ENCODE measurements around the gene CASTOR2. TPM values are rescaled to one million over a fixed set of nuclear protein-coding genes. Genes with fewer than 3 reads are reported as not detected.
"Not testable (repeated sequence)": the region's sequence is repeated elsewhere in the genome, so short reads cannot be mapped to it uniquely, and the experiment has no call there.

Gene CASTOR2
- total RNA-seq, 1 donor from 2014 or later, result 74.2 TPM

GRCh38 chr7:74997811-74998210 lies 33.3 kb downstream of the CASTOR2 start:
- H3K27ac Mint-ChIP-seq (ENCODE audit: unreplicated experiment); H3K27me3 Mint-ChIP-seq (ENCODE audit: unreplicated experiment); DNase-seq; H3K36me3 Mint-ChIP-seq (ENCODE audit: unreplicated experiment); H3K4me3 Mint-ChIP-seq (ENCODE audit: unreplicated experiment): not testable (repeated sequence)
- Mint-ChIP-seq H3K9me3 (ENCODE audit: unreplicated experiment) (peaks cover 11% of the 10 kb centered on the region), H3K4me1 (ENCODE audit: low read depth, unreplicated experiment) (peaks cover 20% of the 10 kb centered on the region)

DNA sequence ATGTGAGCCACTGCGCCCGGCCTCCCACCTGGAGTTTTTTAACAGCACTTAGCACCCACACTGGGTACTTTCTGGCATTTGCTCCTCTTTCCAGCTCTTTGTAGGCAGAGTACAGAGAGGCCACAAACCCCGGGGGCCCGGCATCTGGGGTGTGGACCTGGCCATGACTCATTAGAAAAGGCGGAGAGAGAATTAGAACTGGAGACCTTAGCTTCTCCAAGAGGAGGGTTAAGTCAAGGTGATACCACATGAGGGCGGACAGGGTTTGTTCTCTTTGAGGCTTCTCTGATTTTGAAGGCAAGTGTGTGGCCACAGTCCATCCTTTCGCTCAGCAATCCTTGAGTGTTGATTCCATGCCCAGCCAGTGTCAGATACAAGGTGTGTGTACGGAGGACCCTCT lies 36.9 kb downstream of the CASTOR2 start:
- H3K36me3 Mint-ChIP-seq (ENCODE audit: unreplicated experiment); H3K9me3 Mint-ChIP-seq (ENCODE audit: unreplicated experiment); DNase-seq; H3K27ac Mint-ChIP-seq (ENCODE audit: unreplicated experiment); H3K27me3 Mint-ChIP-seq (ENCODE audit: unreplicated experiment); H3K4me3 Mint-ChIP-seq (ENCODE audit: unreplicated experiment): not testable (repeated sequence)
- peaks cover 11% of the 10 kb centered on the region for H3K4me1 Mint-ChIP-seq (ENCODE audit: low read depth, unreplicated experiment)

DNA sequence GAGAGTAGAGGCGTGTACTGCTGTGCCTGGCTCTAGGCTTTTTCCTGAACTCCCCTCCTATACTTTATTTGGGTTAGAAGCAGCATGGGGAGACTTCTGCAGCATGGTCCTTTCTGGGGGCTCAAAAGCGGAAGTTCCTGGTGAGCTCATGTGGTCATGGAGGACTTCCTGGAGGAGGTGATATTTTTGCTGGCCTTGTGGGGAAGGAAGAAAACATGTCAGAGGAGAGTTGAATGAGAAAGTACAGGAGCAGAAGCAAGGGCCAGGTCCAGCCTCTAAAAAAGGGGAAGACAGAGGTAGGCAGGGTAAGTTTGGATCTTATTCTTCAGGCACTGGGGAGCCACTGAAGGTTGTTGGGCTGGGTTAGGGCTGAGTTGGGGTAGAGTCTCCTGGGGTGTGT lies 45.5 kb downstream of the CASTOR2 start:
- Mint-ChIP-seq H3K9me3 (ENCODE audit: unreplicated experiment) (peaks cover 7% of the 10 kb centered on the region), H3K4me1 (ENCODE audit: low read depth, unreplicated experiment) (no peaks in the 10 kb centered on the region), H3K4me3 (ENCODE audit: unreplicated experiment) (no peak overlapping the region), H3K27me3 (ENCODE audit: unreplicated experiment) (peaks cover 12% of the 10 kb centered on the region), H3K36me3 (ENCODE audit: unreplicated experiment) (peaks cover 4% of the 10 kb centered on the region), H3K27ac (ENCODE audit: unreplicated experiment) (no peak overlapping the region)
- TF ChIP-seq, protein P1, sequence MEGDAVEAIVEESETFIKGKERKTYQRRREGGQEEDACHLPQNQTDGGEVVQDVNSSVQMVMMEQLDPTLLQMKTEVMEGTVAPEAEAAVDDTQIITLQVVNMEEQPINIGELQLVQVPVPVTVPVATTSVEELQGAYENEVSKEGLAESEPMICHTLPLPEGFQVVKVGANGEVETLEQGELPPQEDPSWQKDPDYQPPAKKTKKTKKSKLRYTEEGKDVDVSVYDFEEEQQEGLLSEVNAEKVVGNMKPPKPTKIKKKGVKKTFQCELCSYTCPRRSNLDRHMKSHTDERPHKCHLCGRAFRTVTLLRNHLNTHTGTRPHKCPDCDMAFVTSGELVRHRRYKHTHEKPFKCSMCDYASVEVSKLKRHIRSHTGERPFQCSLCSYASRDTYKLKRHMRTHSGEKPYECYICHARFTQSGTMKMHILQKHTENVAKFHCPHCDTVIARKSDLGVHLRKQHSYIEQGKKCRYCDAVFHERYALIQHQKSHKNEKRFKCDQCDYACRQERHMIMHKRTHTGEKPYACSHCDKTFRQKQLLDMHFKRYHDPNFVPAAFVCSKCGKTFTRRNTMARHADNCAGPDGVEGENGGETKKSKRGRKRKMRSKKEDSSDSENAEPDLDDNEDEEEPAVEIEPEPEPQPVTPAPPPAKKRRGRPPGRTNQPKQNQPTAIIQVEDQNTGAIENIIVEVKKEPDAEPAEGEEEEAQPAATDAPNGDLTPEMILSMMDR (IDR thresholded peaks at IDR 0.05; ENCODE audit: partially characterized antibody, unreplicated experiment), result no peak
- DNase-seq, result no peak

DNA sequence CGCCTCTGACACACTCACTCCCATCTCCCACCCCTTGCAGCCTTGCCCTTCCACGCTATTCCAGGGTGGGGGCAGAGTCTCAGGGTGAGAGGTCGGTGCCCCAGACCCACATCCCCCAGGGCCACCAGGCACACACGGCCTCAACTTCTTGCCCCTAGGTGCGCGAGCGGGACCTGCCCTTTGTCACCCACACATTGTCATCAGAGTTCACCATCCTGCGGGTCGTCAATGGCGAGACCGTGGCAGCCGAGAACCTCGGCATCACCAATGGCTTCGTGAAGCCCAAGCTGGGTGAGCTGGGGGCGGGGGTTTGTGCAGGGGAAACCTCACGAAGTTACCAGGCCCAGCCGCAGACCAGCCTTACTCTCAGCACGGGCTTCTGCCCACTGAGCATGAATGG lies 53.3 kb downstream of the CASTOR2 start:
- Mint-ChIP-seq H3K36me3 (ENCODE audit: unreplicated experiment) (no peaks in the 10 kb centered on the region), H3K4me1 (ENCODE audit: low read depth, unreplicated experiment) (no peaks in the 10 kb centered on the region), H3K27me3 (ENCODE audit: unreplicated experiment) (peaks cover 4% of the 10 kb centered on the region), H3K4me3 (ENCODE audit: unreplicated experiment) (no peak overlapping the region), H3K9me3 (ENCODE audit: unreplicated experiment) (peaks cover 6% of the 10 kb centered on the region), H3K27ac (ENCODE audit: unreplicated experiment) (no peak overlapping the region)
- DNase-seq, result no peak
- TF ChIP-seq, protein P1 (IDR thresholded peaks at IDR 0.05; ENCODE audit: partially characterized antibody, unreplicated experiment), result no peak

DNA sequence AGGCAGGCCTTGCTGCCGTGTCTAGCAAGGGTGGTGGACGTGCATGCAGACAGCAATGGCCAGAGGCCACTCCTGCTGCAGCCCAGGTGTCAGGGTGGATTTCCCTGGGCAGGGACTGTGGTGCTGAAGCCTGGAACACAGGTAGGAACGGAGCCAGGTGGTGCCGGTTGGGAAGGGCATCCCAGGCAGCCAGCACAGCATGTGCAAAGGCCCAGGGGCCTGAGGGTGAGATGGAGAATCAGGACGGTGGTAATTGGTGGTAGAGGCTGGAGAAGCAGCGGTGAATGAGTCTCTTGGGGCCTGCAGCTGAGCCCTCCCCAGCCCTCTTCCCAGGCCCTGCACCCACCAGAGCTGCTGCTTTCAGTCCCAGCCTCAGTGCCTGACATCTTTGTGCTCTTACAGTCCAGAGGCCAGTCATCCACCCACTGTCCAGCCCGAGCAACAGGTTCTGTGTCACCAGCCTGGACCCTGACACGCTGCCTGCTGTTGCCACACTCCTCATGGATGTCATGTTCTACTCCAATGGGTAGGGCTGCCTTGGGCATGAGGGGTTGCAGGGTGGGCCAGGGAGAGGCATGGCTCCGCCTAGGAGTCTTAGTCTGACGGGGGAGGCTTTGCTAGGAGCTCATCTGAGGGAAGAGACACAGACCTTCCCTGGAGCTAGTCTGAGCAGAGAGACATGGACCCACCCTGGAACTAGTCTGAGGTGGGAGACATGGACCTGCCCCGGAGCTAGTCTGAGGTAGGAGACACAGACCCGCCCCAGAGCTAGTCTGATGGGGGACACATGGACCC lies 54.3 kb downstream of the CASTOR2 start:
- Mint-ChIP-seq H3K9me3 (ENCODE audit: unreplicated experiment) (peaks cover 6% of the 10 kb centered on the region), H3K4me1 (ENCODE audit: low read depth, unreplicated experiment) (no peaks in the 10 kb centered on the region), H3K27me3 (ENCODE audit: unreplicated experiment) (peaks cover 1% of the 10 kb centered on the region), H3K36me3 (ENCODE audit: unreplicated experiment) (no peaks in the 10 kb centered on the region), H3K4me3 (ENCODE audit: unreplicated experiment) (no peak overlapping the region), H3K27ac (ENCODE audit: unreplicated experiment) (no peak overlapping the region)
- TF ChIP-seq, protein P1 (IDR thresholded peaks at IDR 0.05; ENCODE audit: partially characterized antibody, unreplicated experiment), result no peak
- no peak for DNase-seq

GRCh38 chr7:75019800-75020199 lies 55.3 kb downstream of the CASTOR2 start:
- no peaks in the 10 kb centered on the region for H3K4me1 Mint-ChIP-seq (ENCODE audit: low read depth, unreplicated experiment)
- H3K36me3 Mint-ChIP-seq (ENCODE audit: unreplicated experiment), result no peaks in the 10 kb centered on the region
- H3K4me3 Mint-ChIP-seq (ENCODE audit: unreplicated experiment), result no peak overlapping the region
- TF ChIP-seq, protein P1 (IDR thresholded peaks at IDR 0.05; ENCODE audit: partially characterized antibody, unreplicated experiment), result no peak
- no peak for DNase-seq
- H3K9me3 Mint-ChIP-seq (ENCODE audit: unreplicated experiment), result peaks cover 8% of the 10 kb centered on the region
- H3K27me3 Mint-ChIP-seq (ENCODE audit: unreplicated experiment), result peaks cover 1% of the 10 kb centered on the region
- H3K27ac Mint-ChIP-seq (ENCODE audit: unreplicated experiment), result no peak overlapping the region
